8988T (cell line): ENCODE data around the gene GAS2L3.
"Not testable (repeated sequence)": the region's sequence is repeated elsewhere in the genome, so short reads cannot be mapped to it uniquely, and the experiment has no call there.

Source experiments
- DNase-seq: peaks from one replicate; pipeline ENCODE4 v3.0.0; 2011

GAS2L3 gene

GRCh38 chr12:100576331-100577036 lies 3.0 kb downstream of the GAS2L3 start:
- DNase-seq: no peak

GRCh38 chr12:100578923-100579322 lies 5.4 kb downstream of the GAS2L3 start:
- DNase-seq: no peak

GRCh38 chr12:100579844-100580243 lies 6.4 kb downstream of the GAS2L3 start:
- no peak for DNase-seq

GRCh38 chr12:100584256-100584655 lies 10.8 kb downstream of the GAS2L3 start:
- no peak for DNase-seq

GRCh38 chr12:100591979-100592378 lies 18.5 kb downstream of the GAS2L3 start:
- no peak for DNase-seq

GRCh38 chr12:100593490-100593889 lies 20.0 kb downstream of the GAS2L3 start:
- no peak for DNase-seq

- no peak for DNase-seq
Observed at GRCh38 chr12:100601626-100602025, 28.1 kb downstream of the GAS2L3 start.

GRCh38 chr12:100602997-100603396 lies 29.5 kb downstream of the GAS2L3 start:
- DNase-seq: not testable (repeated sequence)

GRCh38 chr12:100608776-100609175 lies 35.3 kb downstream of the GAS2L3 start:
- DNase-seq: no peak

GRCh38 chr12:100610666-100611430 lies 37.4 kb downstream of the GAS2L3 start:
- no peak for DNase-seq

- DNase-seq: no peak
Observed at GRCh38 chr12:100612606-100613005, 39.1 kb downstream of the GAS2L3 start.

GRCh38 chr12:100624571-100624970 lies 51.1 kb downstream of the GAS2L3 start:
- no peak for DNase-seq

- DNase-seq: no peak
Observed at GRCh38 chr12:100632445-100632892, 59.0 kb downstream of the GAS2L3 start.

GRCh38 chr12:100633082-100633785 lies 59.8 kb downstream of the GAS2L3 start:
- not testable (repeated sequence) for DNase-seq

- DNase-seq: no peak
Observed at GRCh38 chr12:100643246-100643645, 69.8 kb downstream of the GAS2L3 start.

GRCh38 chr12:100646896-100647295 lies 73.4 kb downstream of the GAS2L3 start:
- no peak for DNase-seq

- no peak for DNase-seq
Observed at GRCh38 chr12:100651108-100651507, 77.6 kb downstream of the GAS2L3 start.

GRCh38 chr12:100651694-100652093 lies 78.2 kb downstream of the GAS2L3 start:
- no peak for DNase-seq

- DNase-seq: no peak
Observed at GRCh38 chr12:100652488-100652887, 79.0 kb downstream of the GAS2L3 start.

- no peak for DNase-seq
Observed at GRCh38 chr12:100656141-100656540, 82.7 kb downstream of the GAS2L3 start.

- DNase-seq: no peak
Observed at GRCh38 chr12:100656856-100657255, 83.4 kb downstream of the GAS2L3 start.

- no peak for DNase-seq
Observed at GRCh38 chr12:100661300-100661951, 87.9 kb downstream of the GAS2L3 start.

- no peak for DNase-seq
Observed at GRCh38 chr12:100666588-100666987, 93.1 kb downstream of the GAS2L3 start.
